ENCODE data around the gene TBXAS1. TPM values are rescaled to one million over a fixed set of nuclear protein-coding genes. Genes with fewer than 3 reads are reported as not detected.

TBXAS1 gene
- polyA plus RNA-seq, 1 experiment = 53.2 TPM

- ChIA-PET POLR2A (no interaction called here), CTCF (no interaction called here)
- Histone ChIP-seq H3K9me3 (ENCODE audit: control insufficient read depth, insufficient read depth, low read length) (peaks cover 5% of the 10 kb centered on the region; the same call in 1 of the 2 replicates), H3K27ac (ENCODE audit: low read depth, low read length) (no peak overlapping the region), H3K27me3 (ENCODE audit: control insufficient read depth, insufficient read depth, low read length) (peaks cover 17% of the 10 kb centered on the region), H3K4me3 (ENCODE audit: low read depth, low read length) (no peak overlapping the region)
- TF ChIP-seq CTCF (IDR thresholded peaks at IDR 0.05; ENCODE audit: low read depth, low read length) = no peak
- DNase-seq (ENCODE audit: low read depth, low spot score) = no peak
Measured at GRCh38 chr7:140069298-140069949, 240.4 kb downstream of the TBXAS1 start.

Other genes starting within 250 kb of the TBXAS1 start
- gene HIPK2, start 51.3 kb upstream of the TBXAS1 start, polyA plus RNA-seq (2011; rRNA removed) = 61.4 and 74.6 TPM in 2 replicates
- gene PARP12, start 233.7 kb downstream of the TBXAS1 start, polyA plus RNA-seq (2011; rRNA removed) = 17.1 and 18.0 TPM in 2 replicates